H9 (cell line): Measurements from ENCODE around the gene DMD. TPM values are rescaled to one million over a fixed set of nuclear protein-coding genes. Genes with fewer than 3 reads are reported as not detected.

Experiments
- DNase-seq: peaks from one replicate; pipeline ENCODE4 v3.0.0-alpha.2; 2017
- H2AFZ ChIP-seq: one replicate; pipeline ENCODE4 v1.6.1; 2013; ENCODE audit warnings: mild to moderate bottlenecking, low read length, control low read depth, moderate library complexity
- H2AK5ac ChIP-seq: 2 replicates; pipeline ENCODE4 v1.6.1; 2013; ENCODE audit warnings: low read length, control low read depth, mixed read lengths; ENCODE audit not compliant: insufficient read length
- H2BK120ac ChIP-seq: one replicate; pipeline ENCODE4 v1.6.1; 2013; ENCODE audit warnings: low read depth, mild to moderate bottlenecking, low read length, control low read depth, inconsistent platforms; ENCODE audit not compliant: poor library complexity, severe bottlenecking
- H2BK12ac ChIP-seq: 2 replicates; pipeline ENCODE4 v1.6.1; 2013; ENCODE audit warnings: low read length, control low read depth, mixed read lengths, low read depth; ENCODE audit not compliant: insufficient read length
- H2BK15ac ChIP-seq: 2 replicates; pipeline ENCODE4 v1.6.1; 2013; ENCODE audit warnings: low read depth, low read length, control low read depth
- H2BK20ac ChIP-seq: one replicate; pipeline ENCODE4 v1.6.1; 2013; ENCODE audit warnings: low read depth, mild to moderate bottlenecking, low read length, control low read depth, inconsistent platforms; ENCODE audit not compliant: poor library complexity, severe bottlenecking
- H2BK5ac ChIP-seq: 2 replicates; pipeline ENCODE4 v1.6.1; 2013; ENCODE audit warnings: low read length, control low read depth, mixed read lengths; ENCODE audit not compliant: insufficient read length
- H3K14ac ChIP-seq: 2 replicates; pipeline ENCODE4 v1.6.1; 2013; ENCODE audit warnings: low read length, control low read depth; ENCODE audit not compliant: insufficient read depth
- H3K18ac ChIP-seq: 2 replicates; pipeline ENCODE4 v1.6.1; 2013; ENCODE audit warnings: low read depth, mild to moderate bottlenecking, mixed read lengths, low read length, control low read depth; ENCODE audit not compliant: insufficient read length
- H3K23ac ChIP-seq: 2 replicates; pipeline ENCODE4 v1.6.1; 2013; ENCODE audit warnings: low read length, control low read depth, mixed read lengths, low read depth; ENCODE audit not compliant: insufficient read length
- H3K23me2 ChIP-seq: 2 replicates; pipeline ENCODE4 v1.6.1; 2013; ENCODE audit warnings: low read depth, mild to moderate bottlenecking, mixed read lengths, low read length, control low read depth; ENCODE audit not compliant: insufficient read length, poor library complexity, severe bottlenecking
- H3K27ac ChIP-seq: 2 replicates; pipeline ENCODE4 v1.5.1; 2013; ENCODE audit warnings: low read length, control low read depth, mixed read lengths, low read depth; ENCODE audit not compliant: insufficient read length
- H3K27me3 ChIP-seq: 2 replicates; pipeline ENCODE4 v1.6.1; 2013; ENCODE audit warnings: low read length, control low read depth, inconsistent platforms; ENCODE audit not compliant: insufficient read depth
- H3K4ac ChIP-seq: 2 replicates; pipeline ENCODE4 v1.6.1; 2013; ENCODE audit warnings: low read depth, mild to moderate bottlenecking, control low read depth, inconsistent platforms, low read length, moderate library complexity
- H3K4me1 ChIP-seq: 2 replicates; pipeline ENCODE4 v1.6.1; 2013; ENCODE audit warnings: low read length, control low read depth, inconsistent platforms; ENCODE audit not compliant: insufficient read depth
- H3K4me2 ChIP-seq: 2 replicates; pipeline ENCODE4 v1.6.1; 2013; ENCODE audit warnings: low read length, control low read depth, mixed read lengths; ENCODE audit not compliant: insufficient read length, insufficient read depth
- H3K56ac ChIP-seq: 2 replicates; pipeline ENCODE4 v1.6.1; 2013; ENCODE audit warnings: low read depth, mild to moderate bottlenecking, mixed read lengths, low read length, control low read depth; ENCODE audit not compliant: insufficient read length
- H3K79me1 ChIP-seq: 2 replicates; pipeline ENCODE4 v1.6.1; 2013; ENCODE audit warnings: low read depth, mild to moderate bottlenecking, moderate library complexity, low read length, control low read depth, inconsistent platforms; ENCODE audit not compliant: insufficient read depth, poor library complexity, severe bottlenecking
- H3K79me2 ChIP-seq: 2 replicates; pipeline ENCODE4 v1.6.1; 2013; ENCODE audit warnings: low read length, control low read depth, inconsistent platforms; ENCODE audit not compliant: insufficient read depth
- H3K9ac ChIP-seq: 2 replicates; pipeline ENCODE4 v1.6.1; 2013; ENCODE audit warnings: low read length, control low read depth, mixed read lengths; ENCODE audit not compliant: insufficient read length; ENCODE audit errors: extremely low read depth
- H3K9me3 ChIP-seq: one replicate; pipeline ENCODE4 v1.6.1; 2013; ENCODE audit warnings: low read depth, low read length, inconsistent platforms; ENCODE audit not compliant: control insufficient read depth
- H3T11ph ChIP-seq: one replicate; pipeline ENCODE4 v1.6.1; 2013; ENCODE audit warnings: mild to moderate bottlenecking, low read length, control low read depth, inconsistent platforms
- H4K20me1 ChIP-seq: one replicate; pipeline ENCODE4 v1.6.1; 2013; ENCODE audit not compliant: control insufficient read depth, insufficient read length, insufficient read depth
- H4K5ac ChIP-seq: 2 replicates; pipeline ENCODE4 v1.6.1; 2013; ENCODE audit warnings: low read depth, mild to moderate bottlenecking, mixed read lengths, low read length, control low read depth; ENCODE audit not compliant: insufficient read length
- H4K8ac ChIP-seq: replicated peaks from 2 replicates; pipeline ENCODE4 v1.6.1; 2013; ENCODE audit warnings: low read length, control low read depth, mixed read lengths, low read depth; ENCODE audit not compliant: insufficient read length
- H4K91ac ChIP-seq: 2 replicates; pipeline ENCODE4 v1.6.1; 2013; ENCODE audit warnings: low read depth, mild to moderate bottlenecking, moderate library complexity, mixed read lengths, low read length, control low read depth; ENCODE audit not compliant: insufficient read length
- H3K27ac Mint-ChIP-seq, 3 experiments: 2 replicates in 2 of 3; 3 replicates in 1 of 3; pipeline ENCODE4 v1.8.0; 2020 to 2021; ENCODE audit warnings: mixed read lengths in 3 of 3, mild to moderate bottlenecking in 1 of 3, moderate library complexity in 1 of 3
- H3K27me3 Mint-ChIP-seq: 2 replicates; pipeline ENCODE4 v1.8.0; 2021; ENCODE audit warnings: low read depth, mild to moderate bottlenecking, moderate library complexity, mixed read lengths
- H3K36me3 Mint-ChIP-seq, 3 experiments: 2 replicates in 2 of 3; 3 replicates in 1 of 3; pipeline ENCODE4 v1.8.0; 2020 to 2021; ENCODE audit warnings: low read depth in 3 of 3, mixed read lengths in 3 of 3; ENCODE audit not compliant: insufficient read depth in 1 of 3
- H3K4me1 Mint-ChIP-seq, 2 experiments: 2 replicates each; pipeline ENCODE4 v1.8.0; 2020; ENCODE audit warnings: mixed read lengths in 2 of 2
- H3K4me3 Mint-ChIP-seq, 2 experiments: 2 replicates in 1 of 2; 3 replicates in 1 of 2; pipeline ENCODE4 v1.8.0; 2020 to 2021; ENCODE audit warnings: mild to moderate bottlenecking in 2 of 2, mixed read lengths in 2 of 2, moderate library complexity in 1 of 2
- H3K9me3 Mint-ChIP-seq, 2 experiments: 2 replicates in 1 of 2; 3 replicates in 1 of 2; pipeline ENCODE4 v1.8.0; 2020; ENCODE audit warnings: mild to moderate bottlenecking in 2 of 2, mixed read lengths in 2 of 2, moderate library complexity in 1 of 2
- WGBS: extraction: QIAGEN DNeasy Blood & Tissue Kit; methylation state at CpG from one replicate; pipeline ENCODE4 v1.1.7; 2013; ENCODE audit warnings: missing lambda C conversion rate, low lambda C conversion rate, mixed read lengths; ENCODE audit not compliant: insufficient read length; ENCODE audit errors: extremely low coverage; 5-methylcytosine and 5-hydroxymethylcytosine counted together
- total RNA-seq: library from RNA; stranded (reverse); gene quantifications from 2 replicates; pipeline ENCODE4 v1.2.1, GENCODE V29; 2021
- TF ChIP-seq, protein P1 (sequence below): fragments of 200-600 bp; sonication (generic); conservative IDR thresholded peaks from 3 replicates; pipeline ENCODE4 v1.8.0; 2021; ENCODE audit warnings: antibody characterized with exemption, mild to moderate bottlenecking

Gene DMD
- total RNA-seq, 1 experiment from 2014 or later = 3.8 TPM

DNA sequence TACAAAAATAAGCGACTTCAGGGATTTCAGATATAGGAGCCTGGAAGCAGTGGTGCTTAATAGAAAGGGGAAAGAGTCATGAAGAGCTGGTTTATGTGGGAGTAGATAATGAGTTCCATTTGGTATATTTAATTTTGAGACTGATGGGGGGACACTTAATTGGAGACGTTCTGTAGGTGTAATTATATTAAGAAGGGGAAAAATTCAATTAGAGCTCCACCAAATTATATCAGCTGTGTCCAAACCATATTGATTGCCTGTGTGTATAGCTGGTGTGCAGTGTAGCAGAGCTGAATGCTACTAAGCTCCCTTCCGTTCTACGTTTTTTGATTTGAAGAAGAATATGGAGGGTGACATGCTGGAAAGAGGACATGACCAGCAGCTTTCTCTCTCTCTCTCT lies 282.3 kb downstream of the DMD start:
- WGBS = no CpG with 5 or more reads among the region's 4 CpGs
- Histone ChIP-seq H4K91ac (no peak overlapping the region), H3K27ac (no peak overlapping the region), H3K79me1 (no peaks in the 10 kb centered on the region), H3K18ac (no peak overlapping the region), H3T11ph (no peak overlapping the region), H4K8ac (no peak overlapping the region), H3K9ac (no peak overlapping the region), H2BK5ac (no peak overlapping the region), H3K4me1 (no peaks in the 10 kb centered on the region), H3K23ac (no peak overlapping the region), H3K4me2 (no peak overlapping the region), H3K27me3 (no peaks in the 10 kb centered on the region), H3K56ac (no peak overlapping the region), H4K5ac (no peak overlapping the region), H2BK20ac (no peak overlapping the region), H3K23me2 (no peaks in the 10 kb centered on the region), H2AFZ (no peak overlapping the region), H2BK120ac (no peak overlapping the region), H3K14ac (no peak overlapping the region), H3K4ac (no peak overlapping the region), H3K9me3 (no peaks in the 10 kb centered on the region), H2BK15ac (no peak overlapping the region), H2BK12ac (no peak overlapping the region), H2AK5ac (no peak overlapping the region), H3K79me2 (no peaks in the 10 kb centered on the region), H4K20me1 (no peaks in the 10 kb centered on the region)
- Mint-ChIP-seq H3K4me1 (no peaks in the 10 kb centered on the region), H3K36me3 (no peaks in the 10 kb centered on the region; a peak in 1 of 7 replicates), H3K4me3 (no peak overlapping the region), H3K27ac (peak overlapping the region in 1 of 3 experiments; percentile 31; a peak in 1 of 7 replicates), H3K27me3 (no peaks in the 10 kb centered on the region), H3K9me3 (peaks cover 2 to 4% of the 10 kb centered on the region in 2 experiments; a peak in 2 of 5 replicates)
- TF ChIP-seq, protein P1, sequence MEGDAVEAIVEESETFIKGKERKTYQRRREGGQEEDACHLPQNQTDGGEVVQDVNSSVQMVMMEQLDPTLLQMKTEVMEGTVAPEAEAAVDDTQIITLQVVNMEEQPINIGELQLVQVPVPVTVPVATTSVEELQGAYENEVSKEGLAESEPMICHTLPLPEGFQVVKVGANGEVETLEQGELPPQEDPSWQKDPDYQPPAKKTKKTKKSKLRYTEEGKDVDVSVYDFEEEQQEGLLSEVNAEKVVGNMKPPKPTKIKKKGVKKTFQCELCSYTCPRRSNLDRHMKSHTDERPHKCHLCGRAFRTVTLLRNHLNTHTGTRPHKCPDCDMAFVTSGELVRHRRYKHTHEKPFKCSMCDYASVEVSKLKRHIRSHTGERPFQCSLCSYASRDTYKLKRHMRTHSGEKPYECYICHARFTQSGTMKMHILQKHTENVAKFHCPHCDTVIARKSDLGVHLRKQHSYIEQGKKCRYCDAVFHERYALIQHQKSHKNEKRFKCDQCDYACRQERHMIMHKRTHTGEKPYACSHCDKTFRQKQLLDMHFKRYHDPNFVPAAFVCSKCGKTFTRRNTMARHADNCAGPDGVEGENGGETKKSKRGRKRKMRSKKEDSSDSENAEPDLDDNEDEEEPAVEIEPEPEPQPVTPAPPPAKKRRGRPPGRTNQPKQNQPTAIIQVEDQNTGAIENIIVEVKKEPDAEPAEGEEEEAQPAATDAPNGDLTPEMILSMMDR = no peak
- no peak for DNase-seq
